Esophagus mucosa (tissue), 1 donor: ENCODE data around the gene MEF2D. TPM values are rescaled to one million over a fixed set of nuclear protein-coding genes. Genes with fewer than 3 reads are reported as not detected.

ENCODE experiments used
- ATAC-seq: fragments of 200-7000 bp; cut with Tn5 transposase; one replicate; pipeline ENCODE4 v1.9.1; 2020
- total RNA-seq: library from RNA; stranded (reverse); gene quantifications from one replicate; pipeline ENCODE4 v1.2.4, GENCODE V29; 2023
- donor health status: DM: yes; HTN: yes; CAD: no.

MEF2D gene
- total RNA-seq, 1 donor from 2014 or later = 15.0 TPM

- no peak for ATAC-seq
Measured at GRCh38 chr1:156439777-156440183, 60.8 kb downstream of the MEF2D start.

GRCh38 chr1:156439036-156439776, 61.4 kb downstream of the MEF2D start:
- no peak for ATAC-seq

- ATAC-seq = no peak
Measured at GRCh38 chr1:156438278-156438987, 62.1 kb downstream of the MEF2D start.

DNA sequence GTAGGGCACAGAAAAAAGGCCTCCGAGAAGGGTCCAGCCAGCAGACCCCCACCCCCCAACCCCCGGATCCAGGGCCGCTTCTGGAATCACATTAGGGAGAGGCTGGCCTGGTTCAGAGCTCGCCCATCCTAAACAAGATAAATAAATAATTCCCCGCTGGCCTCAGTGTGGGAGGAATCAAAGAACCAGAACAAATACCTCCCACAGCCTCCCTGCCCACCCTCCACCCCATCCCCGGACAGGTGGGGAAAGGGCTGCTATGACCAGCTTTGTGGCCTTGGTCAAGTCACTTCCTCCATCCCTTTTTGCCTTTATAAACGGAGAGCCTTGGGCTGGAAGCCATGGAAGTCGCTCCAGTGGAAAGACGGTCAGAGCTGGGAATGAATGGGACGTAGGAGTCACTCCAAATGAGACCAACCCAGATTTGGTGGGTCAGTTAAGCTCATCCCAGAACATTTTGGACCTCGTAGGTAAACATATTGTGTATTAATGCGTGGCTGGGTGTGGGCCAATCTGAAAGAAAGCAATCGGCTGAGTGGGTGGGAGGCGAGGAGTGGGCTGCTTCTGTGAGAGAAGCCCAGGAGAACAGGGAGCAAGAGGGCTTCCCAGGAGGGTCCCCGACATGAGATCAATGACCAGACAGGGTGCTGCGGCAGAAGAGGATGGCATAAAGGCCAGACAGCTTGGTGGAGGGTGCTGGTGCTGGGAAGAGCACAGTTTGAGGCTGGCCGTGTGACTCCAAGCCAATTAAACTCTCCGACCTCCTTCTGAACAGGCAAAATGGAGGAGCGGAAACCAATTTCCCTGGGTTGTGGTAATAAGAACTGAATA, 63.3 kb downstream of the MEF2D start:
- no peak for ATAC-seq

GRCh38 chr1:156436141-156437036, 64.2 kb downstream of the MEF2D start:
- no peak for ATAC-seq

DNA sequence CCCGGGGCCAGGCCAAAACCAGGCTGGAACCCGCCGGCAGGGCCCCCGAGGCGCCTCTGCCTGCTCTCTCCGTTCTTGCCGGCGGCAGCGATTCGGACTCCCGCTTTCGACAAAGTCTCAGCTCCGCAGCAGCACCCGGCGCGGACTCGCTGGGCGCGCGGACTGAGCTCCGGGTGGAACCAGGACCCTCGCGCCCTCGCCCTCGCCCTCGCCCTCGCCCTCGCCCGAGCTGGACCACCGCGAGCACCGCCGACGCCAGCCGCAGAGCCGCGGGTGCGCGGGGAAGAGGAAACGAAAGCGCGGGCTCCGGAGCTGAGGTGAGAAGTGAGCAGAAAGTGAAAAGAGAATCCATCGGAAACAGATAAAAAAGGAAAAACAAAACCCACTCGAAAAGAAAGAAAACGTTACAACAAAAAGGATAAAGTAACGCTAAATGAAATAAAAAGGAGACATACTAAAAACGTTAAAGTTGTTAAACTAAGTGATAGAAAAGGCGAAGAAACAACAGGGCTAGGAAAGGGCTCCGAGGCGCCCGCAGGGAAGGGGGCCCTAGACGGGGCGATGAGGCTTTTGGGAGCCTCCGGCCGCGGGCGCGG, 64.9 kb downstream of the MEF2D start:
- no peak for ATAC-seq

GRCh38 chr1:156434989-156435544, 65.5 kb downstream of the MEF2D start:
- no peak for ATAC-seq

GRCh38 chr1:156433602-156434001, 67.0 kb downstream of the MEF2D start:
- ATAC-seq = no peak

GRCh38 chr1:156433032-156433431, 67.5 kb downstream of the MEF2D start:
- no peak for ATAC-seq

DNA sequence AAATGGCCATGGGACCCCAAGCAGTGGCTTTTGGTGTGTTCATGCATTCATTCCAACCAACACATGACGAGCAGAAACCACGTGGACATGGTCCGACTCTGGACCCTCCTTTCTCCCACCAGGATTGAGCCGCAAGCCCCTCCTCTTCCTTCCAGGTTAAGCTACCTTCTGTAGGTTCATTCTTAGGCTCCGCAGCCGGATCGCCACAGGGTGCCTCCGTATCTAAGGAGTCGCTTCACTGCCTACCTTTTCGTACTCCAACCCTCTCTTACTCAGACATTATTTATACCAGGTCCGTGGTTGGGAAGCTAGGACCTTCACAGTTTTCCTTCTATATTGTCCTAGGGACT, 67.9 kb downstream of the MEF2D start:
- ATAC-seq = no peak

DNA sequence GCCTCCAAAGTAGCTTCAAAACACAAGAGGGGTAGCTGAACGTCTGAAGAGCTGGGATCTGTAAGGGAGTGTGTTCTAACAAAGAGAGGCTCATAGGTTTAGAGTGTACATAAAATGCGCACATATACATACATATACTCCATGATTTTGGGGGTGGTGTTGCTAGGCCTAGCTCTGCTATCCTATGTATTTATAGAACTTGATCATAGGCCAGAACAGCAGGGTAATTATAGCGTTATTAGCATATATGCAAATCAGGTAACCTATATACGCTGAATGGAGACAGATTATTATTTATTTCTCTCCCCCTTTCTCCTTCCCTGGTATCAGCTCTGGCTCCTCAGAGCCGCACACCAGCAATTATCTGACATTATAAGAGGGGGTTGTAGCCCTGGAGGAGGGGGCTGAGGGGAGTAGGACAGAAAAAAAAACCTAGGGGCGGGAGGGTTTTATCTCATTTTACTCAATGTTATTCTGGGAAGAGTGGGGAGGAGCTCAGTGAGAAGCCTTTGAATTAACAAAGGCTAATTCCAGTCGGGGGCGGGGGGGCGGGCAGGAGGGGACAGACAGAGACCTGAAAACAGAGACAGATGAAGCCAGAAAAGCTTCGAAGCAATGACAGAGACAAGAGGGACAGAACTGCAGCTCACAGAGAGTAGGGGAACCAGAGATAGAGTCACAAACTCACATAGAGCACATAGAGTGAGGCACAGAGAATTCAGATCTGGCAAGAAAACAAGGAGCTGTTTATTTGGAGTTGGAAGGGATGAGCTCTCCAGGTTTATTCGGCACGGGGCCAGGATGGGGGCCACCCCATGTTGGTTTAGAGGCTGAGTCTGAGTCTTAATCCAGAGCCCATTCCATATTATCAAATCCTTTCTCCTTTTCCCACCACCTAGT, 68.6 kb downstream of the MEF2D start:
- ATAC-seq = no peak

- no peak for ATAC-seq
Measured at GRCh38 chr1:156431366-156431765, 69.2 kb downstream of the MEF2D start.

GRCh38 chr1:156430866-156431265, 69.7 kb downstream of the MEF2D start:
- ATAC-seq = no peak

DNA sequence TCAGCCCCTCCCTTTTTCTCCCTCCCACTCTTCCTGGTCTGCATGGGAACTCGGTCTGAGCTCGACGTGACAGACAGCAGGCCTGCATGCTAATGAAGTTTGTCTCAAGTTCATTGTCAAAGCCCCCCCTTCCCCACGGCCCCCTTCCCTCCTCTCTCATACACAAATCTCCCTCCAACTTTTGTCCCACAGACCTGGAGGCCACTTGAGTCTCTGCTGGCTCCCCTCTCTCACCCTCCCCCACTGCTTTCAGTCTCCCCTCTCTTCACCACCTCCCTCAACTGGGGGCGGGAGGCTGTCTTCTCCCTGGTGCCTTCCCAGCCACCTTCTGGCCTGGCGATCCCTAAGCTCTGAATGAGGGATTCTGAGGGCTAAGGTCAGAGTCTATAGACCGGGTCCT, 70.3 kb downstream of the MEF2D start:
- no peak for ATAC-seq

GRCh38 chr1:156429313-156430060, 71.1 kb downstream of the MEF2D start:
- ATAC-seq = no peak

DNA sequence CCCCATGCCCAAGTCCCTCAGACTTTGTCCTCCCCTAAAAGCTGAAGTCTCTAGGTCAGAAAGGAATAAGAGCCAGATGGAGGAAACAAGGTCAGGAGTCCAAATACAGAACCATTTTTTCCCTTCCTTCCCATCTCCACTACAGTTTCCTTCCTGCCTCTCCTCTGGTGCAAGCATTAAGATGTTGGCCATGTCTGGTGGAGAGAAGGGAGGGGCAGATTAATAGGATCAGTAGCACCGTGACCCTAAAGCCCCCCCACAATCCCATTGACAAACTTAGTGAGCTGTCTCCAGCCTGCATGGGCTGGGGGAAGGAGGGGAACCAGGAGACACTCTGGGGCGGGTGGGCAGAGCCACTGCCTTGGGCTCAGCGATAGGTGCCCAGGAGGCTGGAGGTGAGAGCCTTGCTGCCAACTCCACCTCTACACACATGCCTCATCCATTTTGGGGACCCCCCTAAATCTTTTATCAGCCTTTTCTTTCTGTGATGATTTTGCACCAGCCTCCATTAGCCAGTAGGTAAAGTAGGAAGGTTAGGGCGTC, 71.8 kb downstream of the MEF2D start:
- ATAC-seq = peak; percentile 8

- no peak for ATAC-seq
Measured at GRCh38 chr1:156427957-156428356, 72.6 kb downstream of the MEF2D start.

DNA sequence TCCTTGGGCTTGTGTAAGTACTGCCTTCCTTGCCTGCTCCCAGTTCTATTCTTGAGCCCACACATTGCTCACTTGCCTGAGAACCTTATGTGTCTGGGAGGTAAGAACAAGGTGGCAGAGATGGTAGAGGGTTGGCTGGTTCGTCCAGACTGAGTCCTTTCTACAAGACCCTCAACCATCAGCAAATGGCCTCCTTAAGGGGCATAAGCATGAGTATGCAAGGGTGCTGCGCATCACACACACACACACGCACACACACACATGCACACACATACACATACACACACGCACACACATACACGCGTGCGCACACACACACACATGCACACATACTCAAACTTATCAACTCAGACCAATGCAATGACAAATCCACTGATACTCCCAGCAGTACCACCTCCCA, 74.6 kb downstream of the MEF2D start:
- ATAC-seq = no peak

GRCh38 chr1:156424806-156425432, 75.7 kb downstream of the MEF2D start:
- no peak for ATAC-seq
